ENCODE measurements around the gene DENND10.

DNA sequence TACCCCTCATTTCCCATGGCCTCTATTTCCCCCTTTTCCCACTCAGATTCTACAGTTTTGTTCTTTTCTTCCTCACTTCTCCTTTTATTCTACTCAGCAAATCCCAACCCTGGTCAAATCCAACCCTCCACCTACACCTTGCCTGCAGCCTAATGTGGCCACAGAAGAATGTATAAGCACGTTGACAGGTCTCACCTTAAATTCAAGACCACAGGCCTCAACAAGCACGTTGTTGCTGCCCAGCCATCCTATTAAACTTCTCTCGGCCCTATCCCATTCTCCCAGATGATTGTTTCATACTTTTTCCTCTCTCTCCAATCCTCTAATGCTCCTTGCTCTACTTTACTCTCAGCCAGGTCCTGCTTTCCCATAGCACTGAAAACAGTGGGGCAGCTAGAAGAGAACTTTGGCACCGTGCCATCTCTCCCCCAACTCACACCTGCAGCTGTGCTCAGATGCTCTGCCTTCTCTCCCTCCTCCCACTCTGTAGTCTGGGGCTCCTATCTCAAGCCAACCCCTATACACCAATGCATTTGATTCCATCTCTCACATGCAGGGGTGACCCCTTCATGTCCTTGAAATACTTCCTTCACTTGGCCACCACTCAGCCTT is 16.5 kb upstream of the DENND10 start:
- TF ChIP-seq CTCF (IDR thresholded peaks at IDR 0.05) (no peak), POLR2A (IDR thresholded peaks at IDR 0.05) (no peak)
